Mesendoderm (in vitro differentiated cells): ENCODE results near the gene SSR2.

Experiments
- DNase-seq: peaks from one replicate; pipeline ENCODE4 v3.0.0; 2013
- H2AK5ac ChIP-seq: 2 replicates; pipeline ENCODE4 v1.6.1; 2013; ENCODE audit warnings: low read length, inconsistent platforms
- H2BK120ac ChIP-seq: 2 replicates; pipeline ENCODE4 v1.6.1; 2013; ENCODE audit warnings: low read depth, mild to moderate bottlenecking, low read length, moderate library complexity, mixed read lengths
- H2BK15ac ChIP-seq: replicated peaks from 2 replicates; pipeline ENCODE4 v1.6.1; 2013; ENCODE audit warnings: low read depth, mild to moderate bottlenecking, moderate library complexity
- H2BK5ac ChIP-seq: 2 replicates; pipeline ENCODE4 v1.6.1; 2013; ENCODE audit warnings: low read length, inconsistent platforms
- H3K18ac ChIP-seq: 2 replicates; pipeline ENCODE4 v1.6.1; 2013; ENCODE audit warnings: mild to moderate bottlenecking, low read length, mixed read lengths
- H3K23ac ChIP-seq: one replicate; pipeline ENCODE4 v1.6.1; 2013; ENCODE audit warnings: low read length
- H3K27ac ChIP-seq: 2 replicates; pipeline ENCODE4 v1.5.1; 2013; ENCODE audit warnings: low read depth, mild to moderate bottlenecking, inconsistent platforms, low read length, moderate library complexity
- H3K27me3 ChIP-seq: 2 replicates; pipeline ENCODE4 v1.6.1; 2013; ENCODE audit warnings: low read length, control low read depth, mild to moderate bottlenecking, inconsistent platforms; ENCODE audit not compliant: insufficient read depth, poor library complexity
- H3K36me3 ChIP-seq: 2 replicates; pipeline ENCODE4 v1.6.1; 2013; ENCODE audit warnings: low read length, inconsistent platforms; ENCODE audit not compliant: control insufficient read depth, insufficient read depth
- H3K4ac ChIP-seq: one replicate; pipeline ENCODE4 v1.6.1; 2013; ENCODE audit warnings: low read depth, mild to moderate bottlenecking, low read length, moderate library complexity
- H3K4me1 ChIP-seq: 2 replicates; pipeline ENCODE4 v1.6.1; 2013; ENCODE audit warnings: low read depth, low read length, inconsistent platforms; ENCODE audit not compliant: control insufficient read depth
- H3K4me2 ChIP-seq: 2 replicates; pipeline ENCODE4 v1.6.1; 2013; ENCODE audit warnings: low read length
- H3K4me3 ChIP-seq: 2 replicates; pipeline ENCODE4 v1.5.1; 2013; ENCODE audit warnings: mild to moderate bottlenecking, low read length
- H3K56ac ChIP-seq: one replicate; pipeline ENCODE4 v1.6.1; 2013; ENCODE audit warnings: low read length
- H3K79me1 ChIP-seq: 2 replicates; pipeline ENCODE4 v1.6.1; 2013; ENCODE audit warnings: low read length, inconsistent platforms
- H3K79me2 ChIP-seq: 2 replicates; pipeline ENCODE4 v1.6.1; 2013; ENCODE audit warnings: mild to moderate bottlenecking, low read length; ENCODE audit not compliant: control insufficient read depth, insufficient read depth
- H3K9ac ChIP-seq: 2 replicates; pipeline ENCODE4 v1.6.1; 2013; ENCODE audit warnings: low read length, inconsistent platforms
- H4K5ac ChIP-seq: one replicate; pipeline ENCODE4 v1.6.1; 2013; ENCODE audit warnings: low read length
- H4K8ac ChIP-seq: one replicate; pipeline ENCODE4 v1.6.1; 2013; ENCODE audit warnings: low read depth, mild to moderate bottlenecking, control low read depth, low read length, moderate library complexity
- WGBS: extraction: QIAGEN DNeasy Blood & Tissue Kit; methylation state at CpG from one replicate; pipeline ENCODE4 v1.1.7; 2013; ENCODE audit warnings: low lambda C conversion rate, missing lambda C conversion rate; ENCODE audit not compliant: insufficient coverage; ENCODE audit errors: extremely low coverage; 5-methylcytosine and 5-hydroxymethylcytosine counted together

The SSR2 gene

GRCh38 chr1:156006666-156007376 is 13.9 kb downstream of the SSR2 start:
- H3K4me2 ChIP-seq, result no peak overlapping the region
- no peak overlapping the region for H3K23ac ChIP-seq
- H3K56ac ChIP-seq, result no peak overlapping the region
- no peaks in the 10 kb centered on the region for H3K79me2 ChIP-seq
- H3K4ac ChIP-seq, result no peak overlapping the region
- no peaks in the 10 kb centered on the region for H3K27me3 ChIP-seq
- no peak overlapping the region for H3K9ac ChIP-seq
- DNase-seq, result no peak
- no peak overlapping the region for H2BK120ac ChIP-seq
- no peak overlapping the region for H2AK5ac ChIP-seq
- H3K27ac ChIP-seq, result no peak overlapping the region
- H4K8ac ChIP-seq, result no peak overlapping the region
- WGBS, result no CpG with 5 or more reads among the region's 7 CpGs
- no peak overlapping the region for H3K18ac ChIP-seq
- H2BK5ac ChIP-seq, result no peak overlapping the region
- no peak overlapping the region for H4K5ac ChIP-seq
- peaks cover 15% of the 10 kb centered on the region for H3K36me3 ChIP-seq
- H3K4me3 ChIP-seq, result no peak overlapping the region
- H3K79me1 ChIP-seq, result no peaks in the 10 kb centered on the region
- no peaks in the 10 kb centered on the region for H3K4me1 ChIP-seq
- H2BK15ac ChIP-seq, result no peak overlapping the region

GRCh38 chr1:156004843-156005584 is 15.7 kb downstream of the SSR2 start:
- Histone ChIP-seq H3K23ac (no peak overlapping the region), H4K5ac (no peak overlapping the region), H2BK15ac (no peak overlapping the region), H3K36me3 (peaks cover 6% of the 10 kb centered on the region), H3K4ac (no peak overlapping the region), H4K8ac (no peak overlapping the region), H3K4me1 (no peaks in the 10 kb centered on the region), H3K79me2 (no peaks in the 10 kb centered on the region), H2BK5ac (no peak overlapping the region), H3K79me1 (no peaks in the 10 kb centered on the region), H3K56ac (no peak overlapping the region), H3K4me3 (no peak overlapping the region), H3K18ac (no peak overlapping the region), H2BK120ac (no peak overlapping the region), H3K27ac (no peak overlapping the region), H2AK5ac (no peak overlapping the region), H3K9ac (no peak overlapping the region), H3K4me2 (no peak overlapping the region), H3K27me3 (no peaks in the 10 kb centered on the region)
- WGBS, result no CpG with 5 or more reads among the region's 4 CpGs
- no peak for DNase-seq

GRCh38 chr1:156003923-156004188 is 16.9 kb downstream of the SSR2 start:
- Histone ChIP-seq H2BK15ac (no peak overlapping the region), H3K4me3 (no peak overlapping the region), H3K18ac (no peak overlapping the region), H3K79me2 (no peaks in the 10 kb centered on the region), H3K27me3 (peaks cover 2% of the 10 kb centered on the region), H3K4me2 (no peak overlapping the region), H4K8ac (no peak overlapping the region), H3K56ac (no peak overlapping the region), H2BK5ac (no peak overlapping the region), H3K4me1 (no peaks in the 10 kb centered on the region), H4K5ac (no peak overlapping the region), H3K4ac (no peak overlapping the region), H3K36me3 (no peaks in the 10 kb centered on the region), H3K23ac (no peak overlapping the region), H3K27ac (no peak overlapping the region), H3K9ac (no peak overlapping the region), H3K79me1 (no peaks in the 10 kb centered on the region), H2AK5ac (no peak overlapping the region), H2BK120ac (no peak overlapping the region)
- no peak for DNase-seq
- no CpG with 5 or more reads among the region's 2 CpGs for WGBS

GRCh38 chr1:156002188-156002911 is 18.4 kb downstream of the SSR2 start:
- H3K4me2 ChIP-seq, result no peak overlapping the region
- H2BK120ac ChIP-seq, result no peak overlapping the region
- no CpG with 5 or more reads among the region's 3 CpGs for WGBS

GRCh38 chr1:156001662-156002171 is 19.0 kb downstream of the SSR2 start:
- H3K18ac ChIP-seq, result no peak overlapping the region
- WGBS, result no CpG with 5 or more reads among the region's 4 CpGs
- no peak overlapping the region for H3K4me2 ChIP-seq
- no peak overlapping the region for H3K4me3 ChIP-seq
- H3K79me2 ChIP-seq, result no peaks in the 10 kb centered on the region
- no peak overlapping the region for H3K23ac ChIP-seq
- no peak overlapping the region for H2BK120ac ChIP-seq
- no peak overlapping the region for H3K9ac ChIP-seq
- H4K5ac ChIP-seq, result no peak overlapping the region
- no peaks in the 10 kb centered on the region for H3K79me1 ChIP-seq
- no peak overlapping the region for H3K4ac ChIP-seq
- no peak overlapping the region for H3K56ac ChIP-seq
- H2AK5ac ChIP-seq, result no peak overlapping the region
- no peak for DNase-seq
- no peak overlapping the region for H2BK5ac ChIP-seq
- no peak overlapping the region for H3K27ac ChIP-seq
- H3K4me1 ChIP-seq, result no peaks in the 10 kb centered on the region
- H3K36me3 ChIP-seq, result no peaks in the 10 kb centered on the region
- no peak overlapping the region for H2BK15ac ChIP-seq
- no peak overlapping the region for H4K8ac ChIP-seq
- peaks cover 2% of the 10 kb centered on the region for H3K27me3 ChIP-seq

More at GRCh38 chr1:156002188-156002911, 18.4 kb downstream of the SSR2 start:
- no peak overlapping the region for H3K27ac ChIP-seq
- no peaks in the 10 kb centered on the region for H3K79me1 ChIP-seq
- no peak overlapping the region for H3K4ac ChIP-seq
- H3K36me3 ChIP-seq, result no peaks in the 10 kb centered on the region
- H2AK5ac ChIP-seq, result no peak overlapping the region
- H3K56ac ChIP-seq, result no peak overlapping the region
- no peaks in the 10 kb centered on the region for H3K4me1 ChIP-seq
- H2BK15ac ChIP-seq, result no peak overlapping the region
- no peak overlapping the region for H3K4me3 ChIP-seq
- H2BK5ac ChIP-seq, result no peak overlapping the region
- H3K23ac ChIP-seq, result no peak overlapping the region
- H3K79me2 ChIP-seq, result no peaks in the 10 kb centered on the region
- no peak overlapping the region for H3K9ac ChIP-seq
- no peak overlapping the region for H4K5ac ChIP-seq
- no peak for DNase-seq
- H3K27me3 ChIP-seq, result peaks cover 2% of the 10 kb centered on the region
- no peak overlapping the region for H4K8ac ChIP-seq
- H3K18ac ChIP-seq, result no peak overlapping the region
